Esophagus muscularis mucosa (tissue), 4 donors: ENCODE measurements around the gene BCAS3. TPM values are rescaled to one million over a fixed set of nuclear protein-coding genes. Genes with fewer than 3 reads are reported as not detected.
A peak's percentile ranks its signal among the peaks of the same experiment; 100 is the strongest.
"Not testable (repeated sequence)": the region's sequence is repeated elsewhere in the genome, so short reads cannot be mapped to it uniquely, and the experiment has no call there.

Experiments
- DNase-seq: peaks from one replicate; pipeline ENCODE4 v3.0.0-alpha.2; 2017; ENCODE audit errors: extremely low spot score
- H3K27ac ChIP-seq, 4 donors: fragments of 200-600 bp; sonication (generic); replicated peaks in 1 of 4; 1 replicate in 3 of 4; 2 replicates in 1 of 4; pipeline ENCODE4 v1.5.1; 2016 to 2019; ENCODE audit warnings: mild to moderate bottlenecking in 1 of 4
- H3K27me3 ChIP-seq, 4 donors: fragments of 200-600 bp; sonication (generic); one replicate each; pipeline versions ENCODE4 v1.5.1 to v1.6.0; 2016 to 2019
- H3K36me3 ChIP-seq, 4 donors: fragments of 200-600 bp; sonication (generic); one replicate each; pipeline ENCODE4 v1.5.1; 2016 to 2019
- H3K4me1 ChIP-seq, 4 donors: fragments of 200-600 bp; sonication (generic); one replicate each; pipeline ENCODE4 v1.5.1; 2016 to 2019
- H3K4me3 ChIP-seq, 4 donors: fragments of 200-600 bp; sonication (generic); 1 replicate in 2 of 4; 2 replicates in 2 of 4; pipeline ENCODE4 v1.5.1; 2016 to 2019; ENCODE audit warnings: mild to moderate bottlenecking in 4 of 4, moderate library complexity in 1 of 4
- H3K9me3 ChIP-seq, 4 donors: fragments of 200-600 bp; sonication (generic); 1 replicate in 3 of 4; 2 replicates in 1 of 4; pipeline ENCODE4 v1.5.1; 2016 to 2019
- EP300 ChIP-seq: sonication (generic); formaldehyde crosslinking; IDR thresholded peaks from one replicate; pipeline ENCODE4 v1.6.1; 2017; ENCODE audit warnings: antibody characterized with exemption
- POLR2A ChIP-seq: fragments of 450-650 bp; IDR thresholded peaks from one replicate; pipeline ENCODE4 v1.6.1; 2017; ENCODE audit warnings: antibody characterized with exemption, moderate library complexity, mild to moderate bottlenecking, low read depth
- POLR2AphosphoS5 ChIP-seq, 2 donors: sonication (generic); formaldehyde crosslinking; IDR thresholded peaks; one replicate each; pipeline ENCODE4 v1.6.1; 2017; ENCODE audit warnings: antibody characterized with exemption in 2 of 2
- WGBS: methylation state at CpG from one replicate; pipeline ENCODE4 v1.1.5; 2018; 5-methylcytosine and 5-hydroxymethylcytosine counted together
- intact Hi-C: fragments of 100-400 bp; cut with DNase I; formaldehyde crosslinking; loops from one replicate; pipeline ENCODE4 v1.15.1; 2023
- total RNA-seq, 4 donors: library from RNA; depleted of rRNA; stranded (reverse); fragments of >200 nt; gene quantifications; one replicate each; pipeline versions ENCODE4 v1.1.0 to v1.2.1, GENCODE V29; 2016
- TF ChIP-seq, protein P1 (sequence below), 3 experiments: fragments of 200-600 bp in 2 of 3; fragments of 450-650 bp in 1 of 3; sonication (generic) in 2 of 3; IDR thresholded peaks; one replicate each; pipeline ENCODE4 v1.5.1; 2017 to 2019; ENCODE audit warnings: antibody characterized with exemption in 3 of 3, mild to moderate bottlenecking in 2 of 3, moderate library complexity in 1 of 3

BCAS3 gene
- total RNA-seq, 4 donors from 2014 or later: 17.4 to 25.7 (median 19.5) TPM

DNA sequence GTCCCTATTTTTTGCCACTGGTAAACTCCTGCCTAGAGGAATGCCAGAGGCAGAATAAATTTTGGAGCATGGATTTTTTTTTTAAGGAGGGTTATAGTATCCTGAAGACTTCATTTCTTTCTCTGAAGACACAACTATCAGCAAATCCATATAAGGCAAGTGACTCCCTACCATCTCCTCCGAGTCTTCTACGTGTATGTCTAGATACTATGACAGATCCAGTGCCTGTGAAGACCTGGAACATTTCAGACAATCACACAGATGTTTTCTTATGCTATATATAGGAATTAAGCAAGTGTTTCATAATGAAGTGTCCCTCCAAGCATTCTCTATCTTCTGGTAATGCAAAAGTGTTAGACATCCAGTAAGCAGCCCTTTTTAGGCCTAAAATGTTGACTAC is 466.5 kb downstream of the BCAS3 start:
- Histone ChIP-seq H3K9me3 (no peaks in the 10 kb centered on the region), H3K4me3 (no peak overlapping the region), H3K27me3 (no peaks in the 10 kb centered on the region), H3K27ac (peak overlapping the region in 1 of 4 donors; percentile 32), H3K4me1 (peaks cover 0 to 29% (median 25%) of the 10 kb centered on the region in 4 donors), H3K36me3 (no peaks in the 10 kb centered on the region)
- 42% methylated on average over 2 of the region's 2 CpGs for WGBS
- no peak for DNase-seq
- TF ChIP-seq, protein P1, sequence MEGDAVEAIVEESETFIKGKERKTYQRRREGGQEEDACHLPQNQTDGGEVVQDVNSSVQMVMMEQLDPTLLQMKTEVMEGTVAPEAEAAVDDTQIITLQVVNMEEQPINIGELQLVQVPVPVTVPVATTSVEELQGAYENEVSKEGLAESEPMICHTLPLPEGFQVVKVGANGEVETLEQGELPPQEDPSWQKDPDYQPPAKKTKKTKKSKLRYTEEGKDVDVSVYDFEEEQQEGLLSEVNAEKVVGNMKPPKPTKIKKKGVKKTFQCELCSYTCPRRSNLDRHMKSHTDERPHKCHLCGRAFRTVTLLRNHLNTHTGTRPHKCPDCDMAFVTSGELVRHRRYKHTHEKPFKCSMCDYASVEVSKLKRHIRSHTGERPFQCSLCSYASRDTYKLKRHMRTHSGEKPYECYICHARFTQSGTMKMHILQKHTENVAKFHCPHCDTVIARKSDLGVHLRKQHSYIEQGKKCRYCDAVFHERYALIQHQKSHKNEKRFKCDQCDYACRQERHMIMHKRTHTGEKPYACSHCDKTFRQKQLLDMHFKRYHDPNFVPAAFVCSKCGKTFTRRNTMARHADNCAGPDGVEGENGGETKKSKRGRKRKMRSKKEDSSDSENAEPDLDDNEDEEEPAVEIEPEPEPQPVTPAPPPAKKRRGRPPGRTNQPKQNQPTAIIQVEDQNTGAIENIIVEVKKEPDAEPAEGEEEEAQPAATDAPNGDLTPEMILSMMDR (IDR thresholded peaks at IDR 0.05): no peak
- TF ChIP-seq EP300 (no peak), POLR2A (no peak), POLR2AphosphoS5 (IDR thresholded peaks at IDR 0.05) (no peak)
- intact Hi-C loops: loop anchor here (10.0 kb wide), 1 partner anchor 241 kb away; no protein-coding TSS in a partner anchor

DNA sequence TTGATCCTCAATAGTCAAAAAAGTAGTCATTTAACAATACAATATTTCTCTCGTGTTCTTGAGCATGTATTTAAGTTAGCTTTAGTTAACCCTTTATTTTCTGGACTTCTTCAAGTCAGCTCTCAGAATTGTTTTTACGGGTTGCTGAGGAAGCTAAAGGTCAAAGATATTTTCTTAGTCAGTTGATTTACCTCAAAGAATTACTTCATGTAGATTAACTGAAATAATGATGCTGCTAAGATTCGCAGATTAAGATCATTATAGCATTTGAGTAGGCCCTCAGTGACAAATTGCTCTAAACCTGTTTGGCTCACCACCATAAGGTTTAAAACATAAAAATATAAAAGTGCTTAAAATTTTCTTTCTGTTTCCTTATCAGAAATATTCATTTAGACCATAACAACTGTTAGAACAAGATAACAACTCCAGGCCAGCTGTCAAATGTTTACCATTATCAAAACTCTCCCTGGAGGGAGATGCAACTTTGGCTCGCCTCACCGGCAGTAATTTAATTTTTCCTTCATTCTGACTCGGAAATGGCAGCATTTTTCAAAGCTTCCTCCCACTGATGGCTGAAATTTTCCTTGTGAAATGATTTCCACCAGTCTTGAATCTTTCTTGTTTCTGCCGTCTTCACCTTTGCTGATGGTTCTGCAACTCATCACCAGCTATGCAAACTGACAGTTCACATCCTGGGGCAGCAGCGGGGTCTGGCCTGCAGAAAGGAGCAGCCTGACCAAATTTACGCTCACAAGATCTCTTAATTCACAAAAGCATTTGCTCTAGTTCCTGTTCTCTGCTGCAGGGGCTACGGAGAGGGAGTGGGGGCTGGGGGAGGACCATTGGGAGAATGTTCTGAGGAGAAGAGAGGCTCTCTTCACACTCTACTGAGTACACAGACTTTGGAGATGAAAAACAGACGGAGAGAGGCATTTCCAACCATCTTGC is 467.2 kb downstream of the BCAS3 start:
- no peak overlapping the region for H3K4me3 ChIP-seq
- no peaks in the 10 kb centered on the region for H3K36me3 ChIP-seq
- no peak for DNase-seq
- intact Hi-C loops: loop anchor here (10.0 kb wide), 1 partner anchor 240 kb away; no protein-coding TSS in a partner anchor
- no peaks in the 10 kb centered on the region for H3K27me3 ChIP-seq
- no peak for TF ChIP-seq POLR2AphosphoS5 (IDR thresholded peaks at IDR 0.05)
- no peak for TF ChIP-seq EP300
- TF ChIP-seq POLR2A: no peak
- TF ChIP-seq, protein P1 (IDR thresholded peaks at IDR 0.05): no peak
- peak overlapping the region in 1 of 4 donors; percentile 32 for H3K27ac ChIP-seq
- 52% methylated on average over 11 of the region's 11 CpGs for WGBS
- H3K4me1 ChIP-seq: peaks cover 0 to 34% (median 29%) of the 10 kb centered on the region in 4 donors
- no peaks in the 10 kb centered on the region for H3K9me3 ChIP-seq

DNA sequence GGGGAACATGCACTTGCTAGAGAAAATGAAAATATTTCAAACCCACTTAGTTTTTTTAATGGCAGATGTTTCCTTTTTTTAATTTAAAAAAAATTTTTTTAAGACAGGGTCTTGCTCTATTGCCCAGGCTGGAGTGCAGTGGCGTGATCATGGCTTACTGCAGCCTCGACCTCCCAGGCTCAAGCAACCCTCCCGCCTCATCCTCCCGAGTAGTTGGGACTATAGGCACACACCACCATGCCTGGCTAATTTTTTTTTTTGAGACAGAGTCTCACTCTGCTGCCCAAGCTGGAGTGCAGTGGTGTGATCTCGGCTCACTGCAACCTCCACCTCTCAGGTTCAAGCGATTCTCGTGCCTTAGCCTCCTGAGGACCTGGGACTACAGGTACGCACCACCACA is 469.2 kb downstream of the BCAS3 start:
- not testable (repeated sequence) for H3K27me3 ChIP-seq, H3K4me3 ChIP-seq, H3K27ac ChIP-seq, DNase-seq, H3K9me3 ChIP-seq, H3K36me3 ChIP-seq
- intact Hi-C loops: loop anchor here (10.0 kb wide), 1 partner anchor 238 kb away; no protein-coding TSS in a partner anchor
- H3K4me1 ChIP-seq: peaks cover 0 to 36% (median 32%) of the 10 kb centered on the region in 4 donors
- 95% methylated on average over 8 of the region's 8 CpGs for WGBS

DNA sequence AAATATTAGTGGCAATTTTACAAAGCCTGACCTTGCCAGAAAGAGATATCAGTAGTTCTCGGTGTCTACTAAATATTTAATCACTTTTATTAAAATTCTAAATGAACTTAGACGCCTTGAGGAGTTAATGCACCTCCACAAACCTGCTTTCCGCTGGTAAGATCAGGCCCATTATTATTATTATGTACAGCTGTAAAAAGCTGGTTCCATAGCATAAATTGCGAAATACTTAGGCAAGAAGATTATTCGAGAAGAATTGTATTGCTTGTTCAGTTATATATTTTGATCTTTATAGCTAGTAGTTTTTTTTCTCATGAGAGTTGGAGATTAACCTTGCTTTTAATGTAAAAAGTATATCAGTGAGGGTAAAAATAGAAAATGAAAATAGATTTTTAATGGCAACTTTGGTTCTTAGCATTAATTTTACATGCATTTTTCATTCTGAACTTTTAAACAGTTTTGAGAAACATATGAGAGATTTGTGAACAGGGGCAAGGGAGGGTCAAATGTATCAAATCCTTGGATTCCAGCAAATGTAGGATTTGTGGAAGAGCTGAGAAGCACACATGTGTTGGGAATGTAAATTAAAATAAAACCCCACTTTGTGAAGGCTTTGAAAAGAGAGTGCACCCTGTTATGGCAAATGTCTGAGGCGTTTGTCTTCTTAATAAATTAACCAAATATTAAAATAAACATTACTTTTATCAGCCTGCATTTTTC is 471.6 kb downstream of the BCAS3 start:
- H3K4me1 ChIP-seq: peaks cover 0 to 26% (median 24%) of the 10 kb centered on the region in 4 donors
- no peaks in the 10 kb centered on the region for H3K36me3 ChIP-seq
- H3K27me3 ChIP-seq: no peaks in the 10 kb centered on the region
- no peak overlapping the region for H3K4me3 ChIP-seq
- intact Hi-C loops: loop anchor here (10.0 kb wide), 1 partner anchor 236 kb away; no protein-coding TSS in a partner anchor
- 85% methylated on average over 6 of the region's 6 CpGs for WGBS
- no peaks in the 10 kb centered on the region for H3K9me3 ChIP-seq
- H3K27ac ChIP-seq: no peak overlapping the region
- TF ChIP-seq EP300: no peak
- TF ChIP-seq, protein P1 (IDR thresholded peaks at IDR 0.05): no peak
- no peak for TF ChIP-seq POLR2AphosphoS5 (IDR thresholded peaks at IDR 0.05)
- no peak for TF ChIP-seq POLR2A
- DNase-seq: no peak
